ENCODE measurements around the gene DHH. TPM values are rescaled to one million over a fixed set of nuclear protein-coding genes. Genes with fewer than 3 reads are reported as not detected.

Gene DHH
- total and polyA plus RNA-seq, 9 of the 15 experiments (the other 6 are each of a cell fraction or from before 2014, with no cell fraction given) = 0.07 to 2.6 (median 0.54) TPM

GRCh38 chr12:49092086-49092815 lies 2.4 kb downstream of the DHH start (continued):
- TF ChIP-seq E2F4 (CRISPR knock-in tag; IDR thresholded peaks at IDR 0.05; ENCODE audit: low read depth) = peak; percentile 68; the same call in 1 of the 2 replicates
- peak; percentile 96 for TF ChIP-seq ZBTB1 (CRISPR knock-in tag; IDR thresholded peaks at IDR 0.05; ENCODE audit: borderline replicate concordance, low read depth)
- no peak for TF ChIP-seq ZNF146 (CRISPR knock-in tag; IDR thresholded peaks at IDR 0.05; ENCODE audit: unreplicated experiment)
- TF ChIP-seq ZNF24 (IDR thresholded peaks at IDR 0.05) = peak; percentile 61; the same call in 1 of the 2 replicates
- no peak for TF ChIP-seq CHD7 (IDR thresholded peaks at IDR 0.05; ENCODE audit: low read depth, low read length)
- no peak for TF ChIP-seq PCBP2 (IDR thresholded peaks at IDR 0.05; ENCODE audit: low read depth, low read length, poor library complexity, severe bottlenecking)
- TF ChIP-seq ARNT (IDR thresholded peaks at IDR 0.05) = peak; percentile 88 to 99
- peak; percentile 99 for TF ChIP-seq NBN (IDR thresholded peaks at IDR 0.05; ENCODE audit: low read depth)
- TF ChIP-seq USF1 (CRISPR knock-in tag; IDR thresholded peaks at IDR 0.05) = no peak
- TF ChIP-seq SNRNP70 (optimal IDR thresholded peaks at IDR 0.05; ENCODE audit: low read depth, low read length) = no peak
- no peak for TF ChIP-seq YBX1 (IDR thresholded peaks at IDR 0.05)
- TF ChIP-seq SLC30A9 (CRISPR knock-in tag; IDR thresholded peaks at IDR 0.05) = no peak
- peak; percentile 82 for TF ChIP-seq ZNF384 (IDR thresholded peaks at IDR 0.05; ENCODE audit: low read depth, low read length)
